Heart right ventricle (tissue), 16 donors: Measurements from ENCODE around the gene LMO1. TPM values are rescaled to one million over a fixed set of nuclear protein-coding genes. Genes with fewer than 3 reads are reported as not detected.

Experiments
- ATAC-seq, 8 donors: fragments of 200-7000 bp; cut with Tn5 transposase; one replicate each; pipeline ENCODE4 v1.9.1; 2020; ENCODE audit warnings: mild to moderate bottlenecking in 8 of 8, moderate library complexity in 8 of 8, moderate number of reproducible peaks in 1 of 8
- DNase-seq, 2 donors: peaks; one replicate each; pipeline ENCODE4 v3.0.0-alpha.2; 2020
- H3K27ac ChIP-seq, 10 donors: fragments of 200-600 bp; sonication (generic) in 2 of 10; one replicate each; pipeline versions ENCODE4 v1.5.0 to v1.8.0; 2020 to 2022; ENCODE audit warnings: mild to moderate bottlenecking in 3 of 10
- H3K27me3 ChIP-seq, 7 donors: fragments of 200-600 bp; one replicate each; pipeline ENCODE4 v1.8.0; 2021 to 2022; ENCODE audit warnings: mild to moderate bottlenecking in 2 of 7
- H3K36me3 ChIP-seq, 9 donors: fragments of 200-600 bp; sonication (generic) in 1 of 9; one replicate each; pipeline versions ENCODE4 v1.5.0 to v1.8.0; 2020 to 2022; ENCODE audit warnings: mild to moderate bottlenecking in 2 of 9
- H3K4me1 ChIP-seq, 9 donors: fragments of 200-600 bp; sonication (generic) in 1 of 9; one replicate each; pipeline versions ENCODE4 v1.5.0 to v1.8.0; 2020 to 2022; ENCODE audit warnings: mild to moderate bottlenecking in 4 of 9
- H3K4me3 ChIP-seq, 10 donors: fragments of 200-600 bp; sonication (generic) in 2 of 10; one replicate each; pipeline versions ENCODE4 v1.5.0 to v1.8.0; 2020 to 2022; ENCODE audit warnings: mild to moderate bottlenecking in 7 of 10, moderate library complexity in 2 of 10
- H3K9me3 ChIP-seq, 11 donors: fragments of 200-600 bp in 10 of 11; sonication (generic) in 2 of 11; one replicate each; pipeline versions ENCODE4 v1.5.0 to v1.8.0; 2013 to 2022; ENCODE audit warnings: mild to moderate bottlenecking in 2 of 11, control low read depth in 1 of 11, moderate library complexity in 1 of 11
- WGBS, 2 donors: extraction: QIAGEN DNeasy Blood & Tissue Kit; methylation state at CpG; one replicate each; pipeline ENCODE4 v1.1.7; 2013; ENCODE audit warnings: inconsistent platforms in 1 of 2; 5-methylcytosine and 5-hydroxymethylcytosine counted together
- intact Hi-C, 10 donors: fragments of 100-400 bp; cut with DNase I; formaldehyde crosslinking; loops; one replicate each; pipeline versions ENCODE4 v1.11.1 to v1.14.2; 2022
- polyA plus RNA-seq, 2 donors: library from polyadenylated mRNA; stranded (reverse); fragments of 200-250 nt; gene quantifications; one replicate each; pipeline ENCODE4 v1.2.3, GENCODE V29; 2013
- total RNA-seq, 10 donors: library from RNA; stranded (reverse); fragmentation: NEBNext Ultra II Directional in 3 of 10; extraction: Animal tissue kit (Norgen Biotek cat#: 25700) in 3 of 10; gene quantifications; one replicate each; pipeline versions ENCODE4 v1.2.1 to v1.2.4, GENCODE V29; 2021 to 2023
- TF ChIP-seq, protein P1 (sequence below), 9 donors: fragments of 200-600 bp; sonication (generic) in 2 of 9; IDR thresholded peaks; one replicate each; pipeline versions ENCODE4 v1.5.0 to v1.8.0; 2021 to 2022; ENCODE audit warnings: antibody characterized with exemption in 9 of 9, mild to moderate bottlenecking in 5 of 9, moderate library complexity in 1 of 9
- donor health status: Arrhythmogenic right ventricular cardiomyopathy.
- donor health status: ischemic (EF 13 %, LVEDD 7.1; RV severe dilation, severe dysfunction).
- donor health status: healthy with polysubstance abuse.
- donor health status: DM: no; HTN: yes; CAD: no.
- donor health status: DM: no; HTN: no; CAD: no.
- donor health status: ischemic (EF 25% LVEDD 6.9; RV normal size, moderate dysfunction).
- donor health status: ischemic (EF 25% LVEDD 5.7; RV mildly dilated, moderate dysfunction).
- donor health status: healthy.
- donor health status: DM: yes; HTN: yes; CAD: no.
- donor health status: Ischemic cardiomyopathy.
- donor health status: ischemic (EF 35%, LVEDD 5.7; RV mildly dilated, moderate dysfunction).
- donor health status: nonischemic (EF 11% LVEDD 7.7; RV severe dilation, severe dysfunction).
- donor health status: DM: yes; HTN: yes; CAD: no.
- donor health status: PGD.
- donor health status: ischemic (EF 29% LVEDD 5.4; RV normal size, mild dysfunction).
- donor health status: nonischemic (EF 23%, LVEDD 6.1; RV moderate dilation, normal function).

LMO1 gene
- total and polyA plus RNA-seq, 12 donors: 0.55 to 6.6 (median 2.4) TPM

DNA sequence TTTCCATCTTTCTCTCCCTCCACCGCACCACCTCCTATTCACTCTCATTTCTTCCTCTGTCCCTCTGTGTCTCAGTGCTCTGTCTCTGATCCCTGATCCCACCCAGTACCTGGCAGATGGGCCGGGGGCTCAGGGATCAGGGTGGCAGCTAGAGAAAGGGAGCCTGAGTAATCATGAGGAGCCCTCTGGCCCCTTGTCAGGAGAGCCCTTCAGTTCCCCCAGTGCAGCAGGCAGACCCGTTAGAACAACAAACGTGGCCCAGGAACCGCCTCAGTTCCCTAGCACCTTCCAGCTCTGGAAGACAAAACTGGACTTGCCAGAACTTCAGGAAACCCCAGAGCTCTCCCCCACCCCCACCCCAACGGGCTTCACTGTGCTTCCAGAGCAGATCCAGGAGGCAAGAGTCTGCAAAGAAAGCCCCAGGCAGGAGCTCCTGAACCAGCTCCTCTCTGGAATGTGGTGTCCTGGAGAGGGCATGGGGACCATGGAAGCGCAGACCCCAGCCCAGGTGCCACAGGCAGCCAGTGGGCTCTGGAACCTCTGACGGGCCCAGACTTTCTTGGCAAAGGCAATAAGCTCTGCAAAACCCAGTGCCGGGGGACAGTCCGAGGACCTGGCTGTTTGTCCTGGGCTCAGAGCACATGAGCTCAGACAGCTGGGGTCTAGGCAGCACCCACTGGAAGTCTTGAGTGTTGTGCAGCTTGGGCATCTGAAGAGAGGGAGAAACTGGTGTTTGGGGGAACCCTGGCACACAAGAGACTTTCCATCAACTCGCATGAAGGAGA lies 43.2 kb downstream of the LMO1 start:
- no peak for DNase-seq
- no peak for ATAC-seq
- Histone ChIP-seq H3K27ac (no peak overlapping the region), H3K27me3 (peaks cover 0 to 4% (median 0%) of the 10 kb centered on the region in 7 donors), H3K9me3 (no peaks in the 10 kb centered on the region), H3K4me1 (peaks cover 0 to under 1% (median under 1%) of the 10 kb centered on the region in 9 donors), H3K36me3 (no peaks in the 10 kb centered on the region), H3K4me3 (no peak overlapping the region)
- intact Hi-C loops: loop anchor here in 5 of 10 donors (5.0 to 10.0 kb wide), 3 partner anchors 47 to 94 kb away; no protein-coding TSS in a partner anchor
- TF ChIP-seq, protein P1, sequence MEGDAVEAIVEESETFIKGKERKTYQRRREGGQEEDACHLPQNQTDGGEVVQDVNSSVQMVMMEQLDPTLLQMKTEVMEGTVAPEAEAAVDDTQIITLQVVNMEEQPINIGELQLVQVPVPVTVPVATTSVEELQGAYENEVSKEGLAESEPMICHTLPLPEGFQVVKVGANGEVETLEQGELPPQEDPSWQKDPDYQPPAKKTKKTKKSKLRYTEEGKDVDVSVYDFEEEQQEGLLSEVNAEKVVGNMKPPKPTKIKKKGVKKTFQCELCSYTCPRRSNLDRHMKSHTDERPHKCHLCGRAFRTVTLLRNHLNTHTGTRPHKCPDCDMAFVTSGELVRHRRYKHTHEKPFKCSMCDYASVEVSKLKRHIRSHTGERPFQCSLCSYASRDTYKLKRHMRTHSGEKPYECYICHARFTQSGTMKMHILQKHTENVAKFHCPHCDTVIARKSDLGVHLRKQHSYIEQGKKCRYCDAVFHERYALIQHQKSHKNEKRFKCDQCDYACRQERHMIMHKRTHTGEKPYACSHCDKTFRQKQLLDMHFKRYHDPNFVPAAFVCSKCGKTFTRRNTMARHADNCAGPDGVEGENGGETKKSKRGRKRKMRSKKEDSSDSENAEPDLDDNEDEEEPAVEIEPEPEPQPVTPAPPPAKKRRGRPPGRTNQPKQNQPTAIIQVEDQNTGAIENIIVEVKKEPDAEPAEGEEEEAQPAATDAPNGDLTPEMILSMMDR (IDR thresholded peaks at IDR 0.05): no peak
- 79 to 85% methylated on average over 11 of the region's 11 CpGs for WGBS, 2 donors

DNA sequence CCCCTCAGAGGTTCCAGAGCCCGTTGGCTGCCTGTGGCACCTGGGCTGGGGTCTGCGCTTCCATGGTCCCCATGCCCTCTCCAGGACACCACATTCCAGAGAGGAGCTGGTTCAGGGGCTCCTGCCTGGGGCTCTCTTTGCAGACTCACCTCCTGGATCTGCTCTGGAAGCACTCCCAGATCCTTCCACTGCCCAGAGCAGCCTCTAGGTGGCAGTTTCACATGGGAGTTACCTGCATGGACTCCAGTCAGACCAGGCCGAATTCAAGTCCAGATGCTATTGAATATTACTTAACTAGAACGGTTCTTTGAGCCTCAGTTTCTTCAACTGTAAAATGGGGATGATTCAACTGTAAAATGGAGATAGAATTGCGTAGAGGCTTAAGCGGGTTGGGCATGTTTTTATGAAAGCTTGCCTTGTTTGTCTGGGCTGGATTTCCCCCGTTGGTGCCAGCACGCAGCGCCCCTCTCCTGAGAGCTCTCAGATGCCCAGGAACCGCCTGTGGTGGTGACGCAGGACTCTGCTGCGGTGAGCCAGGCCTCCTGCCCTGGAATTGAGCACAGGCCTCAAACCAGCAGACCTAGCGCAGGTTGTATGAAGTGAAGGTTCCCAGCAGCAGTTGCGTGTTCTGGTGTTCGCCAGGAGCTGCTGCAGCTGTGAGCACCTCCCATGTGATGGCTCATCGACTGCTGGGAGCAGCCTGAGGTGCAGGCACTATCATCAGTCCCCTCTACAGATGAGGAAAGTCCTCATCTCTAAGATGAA lies 44.2 kb downstream of the LMO1 start:
- no peak overlapping the region for H3K27ac ChIP-seq
- TF ChIP-seq, protein P1 (IDR thresholded peaks at IDR 0.05): peak; percentile 24 to 71 (median 64)
- H3K36me3 ChIP-seq: no peaks in the 10 kb centered on the region
- H3K27me3 ChIP-seq: peaks cover 0 to 4% (median 0%) of the 10 kb centered on the region in 7 donors
- peak in 6 of 8 donors; percentile 20 to 64 (median 50) for ATAC-seq
- WGBS, 2 donors: 78 to 79% methylated on average over 16 of the region's 16 CpGs
- intact Hi-C loops: loop anchor here in 5 of 10 donors (5.0 to 10.0 kb wide), 3 partner anchors 48 to 95 kb away; no protein-coding TSS in a partner anchor
- DNase-seq: no peak
- no peaks in the 10 kb centered on the region for H3K4me1 ChIP-seq
- H3K9me3 ChIP-seq: no peaks in the 10 kb centered on the region
- H3K4me3 ChIP-seq: no peak overlapping the region

DNA sequence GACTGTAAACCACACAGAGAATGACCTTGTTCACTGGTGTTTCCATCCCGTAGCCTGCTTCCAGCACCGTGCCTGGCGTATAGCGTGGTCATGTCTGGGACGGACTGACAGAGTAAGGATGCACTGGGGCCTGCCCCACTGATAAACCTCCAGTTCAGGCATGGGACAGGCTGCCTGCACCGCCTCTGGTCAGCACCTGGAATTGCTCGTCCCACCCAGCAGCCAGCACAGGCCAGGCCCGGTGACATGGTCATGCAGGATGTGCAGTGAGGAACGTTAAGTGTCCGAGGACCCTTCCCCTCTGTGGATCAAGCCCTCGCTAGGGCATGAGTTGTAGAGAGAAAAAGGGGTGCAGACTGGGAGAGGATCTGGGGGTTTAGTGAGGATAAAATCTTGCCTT lies 44.8 kb downstream of the LMO1 start:
- DNase-seq (no peak), ATAC-seq (peak in 1 of 8 donors; percentile 27)
- Histone ChIP-seq H3K27me3 (peaks cover 0 to 4% (median 0%) of the 10 kb centered on the region in 7 donors), H3K36me3 (no peaks in the 10 kb centered on the region), H3K9me3 (no peaks in the 10 kb centered on the region), H3K4me3 (no peak overlapping the region), H3K4me1 (no peaks in the 10 kb centered on the region), H3K27ac (no peak overlapping the region)
- TF ChIP-seq, protein P1 (IDR thresholded peaks at IDR 0.05): no peak
- intact Hi-C loops: no loop called here
- WGBS, 2 donors: 75 to 83% methylated on average over 11 of the region's 11 CpGs

DNA sequence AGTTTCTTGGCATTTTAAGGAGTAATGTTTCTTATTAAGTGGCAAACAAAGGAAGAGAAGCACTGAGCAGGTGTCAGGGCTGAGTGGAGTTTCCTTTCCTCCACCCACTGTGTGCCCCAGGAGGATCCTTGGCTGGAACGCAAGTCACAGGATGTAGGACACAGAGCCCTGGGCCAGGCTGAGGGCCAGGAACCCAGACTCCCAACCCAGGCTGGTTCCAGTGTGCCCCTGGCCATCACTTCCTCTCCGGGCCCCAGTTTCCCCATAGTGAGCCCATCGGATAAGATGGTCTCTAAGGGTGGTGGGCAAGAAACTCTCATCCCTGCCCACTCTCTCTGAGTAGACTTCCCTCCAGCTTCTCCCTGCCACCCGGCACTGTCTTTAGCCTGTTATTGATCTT lies 45.3 kb downstream of the LMO1 start:
- Histone ChIP-seq H3K36me3 (no peaks in the 10 kb centered on the region), H3K9me3 (no peaks in the 10 kb centered on the region), H3K4me1 (no peaks in the 10 kb centered on the region), H3K27ac (no peak overlapping the region), H3K4me3 (no peak overlapping the region), H3K27me3 (peaks cover 0 to 4% (median 0%) of the 10 kb centered on the region in 7 donors)
- TF ChIP-seq, protein P1 (IDR thresholded peaks at IDR 0.05): no peak
- WGBS, 2 donors: 71 to 85% methylated on average over 4 of the region's 4 CpGs
- DNase-seq (no peak), ATAC-seq (no peak)
- intact Hi-C loops: no loop called here
